Measurements from ENCODE around the gene TGFBR3.
A peak's percentile ranks its signal among the peaks of the same experiment; 100 is the strongest.

The TGFBR3 gene

GRCh38 chr1:91894036-91894761 lies 8.2 kb upstream of the TGFBR3 start:
- no peaks in the 10 kb centered on the region for H3K36me3 Mint-ChIP-seq
- no peak overlapping the region for H3K4me3 Mint-ChIP-seq
- DNase-seq (ENCODE audit: low spot score in 2 of 2) (no peak), ATAC-seq (no peak)
- H3K9me3 Mint-ChIP-seq, result no peaks in the 10 kb centered on the region
- no peak overlapping the region for H3K27ac Mint-ChIP-seq
- peaks cover 30% of the 10 kb centered on the region for H3K4me1 Mint-ChIP-seq

- Mint-ChIP-seq H3K4me3 (no peak overlapping the region), H3K9me3 (no peaks in the 10 kb centered on the region), H3K27ac (no peak overlapping the region), H3K4me1 (peaks cover 40% of the 10 kb centered on the region), H3K36me3 (no peaks in the 10 kb centered on the region)
- no peak for ATAC-seq
- DNase-seq (ENCODE audit: low spot score in 2 of 2), result no peak
Measured at GRCh38 chr1:91891969-91892368, 6.0 kb upstream of the TGFBR3 start.

GRCh38 chr1:91891454-91891853 lies 5.5 kb upstream of the TGFBR3 start:
- no peak overlapping the region for H3K4me3 Mint-ChIP-seq
- peaks cover 5% of the 10 kb centered on the region for H3K36me3 Mint-ChIP-seq
- no peaks in the 10 kb centered on the region for H3K9me3 Mint-ChIP-seq
- H3K27ac Mint-ChIP-seq, result no peak overlapping the region
- peaks cover 44% of the 10 kb centered on the region for H3K4me1 Mint-ChIP-seq
- DNase-seq (ENCODE audit: low spot score in 2 of 2) (no peak), ATAC-seq (no peak)

GRCh38 chr1:91889717-91890459 lies 3.9 kb upstream of the TGFBR3 start:
- no peaks in the 10 kb centered on the region for H3K9me3 Mint-ChIP-seq
- ATAC-seq (peak; percentile 51), DNase-seq (ENCODE audit: low spot score in 2 of 2) (no peak)
- peaks cover 41% of the 10 kb centered on the region for H3K4me1 Mint-ChIP-seq
- peaks cover 9% of the 10 kb centered on the region for H3K36me3 Mint-ChIP-seq
- no peak overlapping the region for H3K27ac Mint-ChIP-seq
- H3K4me3 Mint-ChIP-seq, result no peak overlapping the region

GRCh38 chr1:91885213-91885715 lies 687 bp downstream of the TGFBR3 start:
- peak; percentile 57 for ATAC-seq
- Mint-ChIP-seq H3K27ac (peak overlapping the region; percentile 92), H3K36me3 (peaks cover 28% of the 10 kb centered on the region), H3K4me3 (peak overlapping the region; percentile 98), H3K9me3 (no peaks in the 10 kb centered on the region), H3K4me1 (peaks cover 55% of the 10 kb centered on the region)
- DNase-seq (ENCODE audit: low spot score in 2 of 2), result peak in 1 of 2 donors; percentile 28

GRCh38 chr1:91884459-91885212 lies 1.3 kb downstream of the TGFBR3 start:
- ATAC-seq, result peak; percentile 70
- Mint-ChIP-seq H3K9me3 (no peaks in the 10 kb centered on the region), H3K27ac (peak overlapping the region; percentile 92), H3K36me3 (peaks cover 28% of the 10 kb centered on the region), H3K4me3 (peak overlapping the region; percentile 98), H3K4me1 (peaks cover 57% of the 10 kb centered on the region)
- DNase-seq (ENCODE audit: low spot score in 2 of 2), result peak in 1 of 2 donors; percentile 74

GRCh38 chr1:91883470-91883869 lies 2.5 kb downstream of the TGFBR3 start:
- Mint-ChIP-seq H3K4me1 (peaks cover 59% of the 10 kb centered on the region), H3K4me3 (peak overlapping the region; percentile 98), H3K36me3 (peaks cover 28% of the 10 kb centered on the region), H3K27ac (peak overlapping the region; percentile 92), H3K9me3 (no peaks in the 10 kb centered on the region)
- no peak for ATAC-seq
- no peak for DNase-seq (ENCODE audit: low spot score in 2 of 2)

- no peaks in the 10 kb centered on the region for H3K9me3 Mint-ChIP-seq
- H3K4me1 Mint-ChIP-seq, result peaks cover 69% of the 10 kb centered on the region
- no peak for DNase-seq (ENCODE audit: low spot score in 2 of 2)
- H3K27ac Mint-ChIP-seq, result peak overlapping the region; percentile 52
- H3K36me3 Mint-ChIP-seq, result peaks cover 22% of the 10 kb centered on the region
- no peak for ATAC-seq
- no peak overlapping the region for H3K4me3 Mint-ChIP-seq
Measured at GRCh38 chr1:91881280-91881679, 4.7 kb downstream of the TGFBR3 start.

GRCh38 chr1:91879733-91880132 lies 6.2 kb downstream of the TGFBR3 start:
- peak overlapping the region; percentile 33 for H3K27ac Mint-ChIP-seq
- no peak for ATAC-seq
- H3K4me3 Mint-ChIP-seq, result no peak overlapping the region
- no peaks in the 10 kb centered on the region for H3K9me3 Mint-ChIP-seq
- no peak for DNase-seq (ENCODE audit: low spot score in 2 of 2)
- H3K4me1 Mint-ChIP-seq, result peaks cover 77% of the 10 kb centered on the region
- peaks cover 18% of the 10 kb centered on the region for H3K36me3 Mint-ChIP-seq

GRCh38 chr1:91877574-91878208 lies 8.3 kb downstream of the TGFBR3 start:
- Mint-ChIP-seq H3K4me3 (peak overlapping the region; percentile 47), H3K4me1 (peaks cover 70% of the 10 kb centered on the region), H3K27ac (peak overlapping the region; percentile 5), H3K36me3 (peaks cover 6% of the 10 kb centered on the region), H3K9me3 (no peaks in the 10 kb centered on the region)
- DNase-seq (ENCODE audit: low spot score in 2 of 2), result no peak
- ATAC-seq, result peak; percentile 77

- peaks cover 77% of the 10 kb centered on the region for H3K4me1 Mint-ChIP-seq
- H3K4me3 Mint-ChIP-seq, result peak overlapping the region; percentile 47
Measured at GRCh38 chr1:91876781-91877573, 9.0 kb downstream of the TGFBR3 start.

GRCh38 chr1:91876040-91876470 lies 9.9 kb downstream of the TGFBR3 start:
- H3K9me3 Mint-ChIP-seq, result no peaks in the 10 kb centered on the region
- no peak overlapping the region for H3K27ac Mint-ChIP-seq
- peak; percentile 90 for ATAC-seq
- peak overlapping the region; percentile 47 for H3K4me3 Mint-ChIP-seq
- H3K4me1 Mint-ChIP-seq, result peaks cover 80% of the 10 kb centered on the region
- DNase-seq (ENCODE audit: low spot score in 2 of 2), result peak in 1 of 2 donors; percentile 68
- no peaks in the 10 kb centered on the region for H3K36me3 Mint-ChIP-seq

More at GRCh38 chr1:91876781-91877573, 9.0 kb downstream of the TGFBR3 start:
- H3K27ac Mint-ChIP-seq, result peak overlapping the region; percentile 5
- DNase-seq (ENCODE audit: low spot score in 2 of 2) (no peak), ATAC-seq (no peak)
- H3K9me3 Mint-ChIP-seq, result no peaks in the 10 kb centered on the region
- peaks cover 6% of the 10 kb centered on the region for H3K36me3 Mint-ChIP-seq

- H3K36me3 Mint-ChIP-seq, result no peaks in the 10 kb centered on the region
- peak overlapping the region; percentile 1 for H3K4me3 Mint-ChIP-seq
- DNase-seq (ENCODE audit: low spot score in 2 of 2) (no peak), ATAC-seq (no peak)
- no peaks in the 10 kb centered on the region for H3K9me3 Mint-ChIP-seq
- peak overlapping the region; percentile 11 for H3K27ac Mint-ChIP-seq
- peaks cover 83% of the 10 kb centered on the region for H3K4me1 Mint-ChIP-seq
Measured at GRCh38 chr1:91874167-91874566, 11.8 kb downstream of the TGFBR3 start.

GRCh38 chr1:91872559-91873081 lies 13.3 kb downstream of the TGFBR3 start:
- H3K27ac Mint-ChIP-seq, result peak overlapping the region; percentile 86
- no peaks in the 10 kb centered on the region for H3K36me3 Mint-ChIP-seq
- H3K4me3 Mint-ChIP-seq, result peak overlapping the region; percentile 69
- peak; percentile 41 for ATAC-seq
- H3K4me1 Mint-ChIP-seq, result peaks cover 72% of the 10 kb centered on the region
- peak in 1 of 2 donors; percentile 61 for DNase-seq (ENCODE audit: low spot score in 2 of 2)
- H3K9me3 Mint-ChIP-seq, result no peaks in the 10 kb centered on the region
